Kidney (tissue), 14 donors: ENCODE data around the gene PGAM2. TPM values are rescaled to one million over a fixed set of nuclear protein-coding genes. Genes with fewer than 3 reads are reported as not detected.

Experiments
- DNase-seq, 5 donors: peaks; one replicate each; pipeline ENCODE4 v3.0.0-alpha.2; 2013 to 2020
- FAIRE-seq: peaks from 2 replicates; lab custom pipeline; 2012; peaks lifted over from hg19 to GRCh38; lab: Jason Lieb, UNC
- H3K27ac ChIP-seq, 2 donors: one replicate each; pipeline ENCODE4 v1.7.0; 2013; ENCODE audit warnings: low read depth in 2 of 2, low read length in 2 of 2, inconsistent platforms in 1 of 2
- H3K27me3 ChIP-seq: one replicate; pipeline ENCODE4 v1.7.1; 2013; ENCODE audit warnings: low read length, inconsistent platforms; ENCODE audit not compliant: control insufficient read depth, insufficient read depth
- H3K36me3 ChIP-seq, 3 donors: one replicate each; pipeline versions ENCODE4 v1.7.0 to v1.7.1; 2013; ENCODE audit warnings: low read length in 3 of 3, control low read depth in 1 of 3, inconsistent platforms in 1 of 3; ENCODE audit not compliant: insufficient read depth in 3 of 3, control insufficient read depth in 2 of 3
- H3K4me1 ChIP-seq, 3 donors: one replicate each; pipeline versions ENCODE4 v1.7.0 to v1.7.1; 2013; ENCODE audit warnings: low read length in 3 of 3, inconsistent platforms in 1 of 3, low read depth in 1 of 3; ENCODE audit not compliant: control insufficient read depth in 2 of 3, insufficient read depth in 2 of 3
- H3K4me3 ChIP-seq, 3 donors: one replicate each; pipeline versions ENCODE4 v1.7.0 to v1.8.1; 2013; ENCODE audit warnings: low read length in 3 of 3, control low read depth in 1 of 3, inconsistent platforms in 1 of 3
- H3K9ac ChIP-seq, 3 donors: one replicate each; pipeline versions ENCODE4 v1.7.0 to v1.7.1; 2013; ENCODE audit warnings: low read length in 3 of 3, control low read depth in 1 of 3, inconsistent platforms in 1 of 3
- H3K9me3 ChIP-seq, 3 donors: one replicate each; pipeline versions ENCODE4 v1.7.0 to v1.7.1; 2013; ENCODE audit warnings: low read length in 3 of 3, control low read depth in 1 of 3, inconsistent platforms in 1 of 3; ENCODE audit not compliant: control insufficient read depth in 2 of 3, insufficient read depth in 1 of 3
- CTCF ChIP-seq: IDR thresholded peaks from 3 replicates; pipeline ENCODE4 v1.5.1; 2012; ENCODE audit warnings: mild to moderate bottlenecking, moderate library complexity, borderline replicate concordance; ENCODE audit not compliant: insufficient read depth; ENCODE audit errors: extremely low read depth
- intact Hi-C: fragments of 100-400 bp; cut with DNase I; formaldehyde crosslinking; loops from one replicate; pipeline ENCODE4 v1.11.1; 2022
- polyA plus RNA-seq: library from polyadenylated mRNA; stranded (reverse); fragments of 350-450 nt; fragmentation: Illumina TruSeq; extraction: RNeasy Lipid Tissue Mini Kit (QIAGEN cat#74804); gene quantifications from one replicate; pipeline ENCODE4 v1.2.3, GENCODE V29; 2014; ENCODE audit warnings: low read depth, low replicate concordance; ENCODE audit not compliant: insufficient read depth
- total RNA-seq: library from RNA; stranded (reverse); fragmentation: NEBNext Ultra II Directional; extraction: Animal tissue kit (Norgen Biotek cat#: 25700); gene quantifications from one replicate; pipeline ENCODE4 v1.2.1, GENCODE V29; 2021
- donor health status: control.
- donor health status: control.
- donor health status: control.
- donor health status: control.
- donor health status: control.
- donor health status: DM: yes; HTN: yes; CAD: no.
- donor health status: Normal renal cell carcinoma (clear cell type).

PGAM2 gene
- total and polyA plus RNA-seq, 2 donors from 2014 or later: 2.1 to 37.7 TPM

GRCh38 chr7:44077681-44078091, 12.3 kb upstream of the PGAM2 start:
- Histone ChIP-seq H3K4me1 (peaks cover 3 to 51% (median 46%) of the 10 kb centered on the region in 3 donors), H3K9me3 (no peaks in the 10 kb centered on the region), H3K36me3 (peaks cover 2 to 46% (median 7%) of the 10 kb centered on the region in 3 donors), H3K9ac (no peak overlapping the region), H3K27me3 (no peaks in the 10 kb centered on the region), H3K4me3 (no peak overlapping the region), H3K27ac (peak overlapping the region in 1 of 2 donors; percentile 36)
- DNase-seq: peak in 2 of 5 donors; percentile 38 to 43
- FAIRE-seq: no peak
- no peak for TF ChIP-seq CTCF
- intact Hi-C loops: no loop called here

GRCh38 chr7:44077061-44077460, 11.7 kb upstream of the PGAM2 start:
- Histone ChIP-seq H3K4me1 (peaks cover 3 to 55% (median 51%) of the 10 kb centered on the region in 3 donors), H3K9me3 (no peaks in the 10 kb centered on the region), H3K9ac (no peak overlapping the region), H3K27ac (no peak overlapping the region), H3K4me3 (no peak overlapping the region), H3K27me3 (no peaks in the 10 kb centered on the region), H3K36me3 (peaks cover 2 to 47% (median 7%) of the 10 kb centered on the region in 3 donors)
- no peak for TF ChIP-seq CTCF
- DNase-seq (peak in 1 of 5 donors; percentile 61), FAIRE-seq (no peak)
- intact Hi-C loops: no loop called here

- Histone ChIP-seq H3K27ac (peak overlapping the region; percentile 42 to 67), H3K4me1 (peaks cover 3 to 57% (median 51%) of the 10 kb centered on the region in 3 donors), H3K4me3 (no peak overlapping the region), H3K9ac (no peak overlapping the region), H3K36me3 (peaks cover 2 to 47% (median 7%) of the 10 kb centered on the region in 3 donors), H3K27me3 (no peaks in the 10 kb centered on the region), H3K9me3 (no peaks in the 10 kb centered on the region)
- FAIRE-seq (no peak), DNase-seq (peak in 1 of 5 donors; percentile 69)
- intact Hi-C loops: no loop called here
- no peak for TF ChIP-seq CTCF
Measured at GRCh38 chr7:44076101-44076895, 10.9 kb upstream of the PGAM2 start.
